K562 (cell line): Measurements from ENCODE around the gene ABCB9. TPM values are rescaled to one million over a fixed set of nuclear protein-coding genes. Genes with fewer than 3 reads are reported as not detected.

Source experiments
- CAMTA2 ChIP-seq: fragments of 250-450 bp; sonication (Bioruptor Pico); conservative IDR thresholded peaks from 2 replicates; pipeline ENCODE4 v1.5.1; 2022
- CHD4 ChIP-seq: fragments of 200-600 bp; sonication (generic); IDR thresholded peaks from 3 replicates; pipeline ENCODE4 v1.6.1; 2012; ENCODE audit warnings: low read depth, mild to moderate bottlenecking, mixed read lengths, low read length, inconsistent platforms; ENCODE audit not compliant: insufficient read depth, insufficient replicate concordance, poor library complexity, severe bottlenecking
- HCFC1 ChIP-seq: IDR thresholded peaks from 2 replicates; pipeline ENCODE4 v1.6.1; 2012; ENCODE audit warnings: low read depth, low read length, improper control_type of control experiment
- HDAC2 ChIP-seq: fragments of 450-650 bp; IDR thresholded peaks from 2 replicates; pipeline ENCODE4 v1.6.1; 2016; ENCODE audit warnings: mild to moderate bottlenecking
- MCM7 ChIP-seq, 2 experiments: fragments of 450-650 bp; IDR thresholded peaks; 2 replicates each; pipeline ENCODE4 v1.6.1; 2016 to 2018
- NCOA1 ChIP-seq: fragments of 450-650 bp; IDR thresholded peaks from 2 replicates; pipeline ENCODE4 v1.6.1; 2016; ENCODE audit warnings: low read depth
- NCOA2 ChIP-seq, 2 experiments: fragments of 450-650 bp; IDR thresholded peaks; 2 replicates each; pipeline ENCODE4 v1.6.1; 2018; ENCODE audit warnings: mild to moderate bottlenecking in 2 of 2, moderate library complexity in 1 of 2; ENCODE audit not compliant: partially characterized antibody in 2 of 2
- PHF20 ChIP-seq: fragments of 450-650 bp; IDR thresholded peaks from 2 replicates; pipeline ENCODE4 v1.6.1; 2018; ENCODE audit not compliant: partially characterized antibody
- PYGO2 ChIP-seq: fragments of 450-650 bp; IDR thresholded peaks from 2 replicates; pipeline ENCODE4 v1.6.1; 2016; ENCODE audit warnings: mild to moderate bottlenecking, missing genetic modification characterization, moderate library complexity, missing compliant biosample characterization
- SRSF9 ChIP-seq: fragments of 200-400 bp; formaldehyde crosslinking; IDR thresholded peaks from 2 replicates; pipeline ENCODE4 v1.6.1; 2017; ENCODE audit warnings: low read depth, low read length, borderline replicate concordance
- TBP ChIP-seq: optimal IDR thresholded peaks from 2 replicates; pipeline ENCODE3; 2011; ENCODE audit warnings: low read depth, low read length, improper control_type of control experiment
- THRB ChIP-seq: fragments of 450-650 bp; formaldehyde crosslinking; conservative IDR thresholded peaks from 2 replicates; pipeline ENCODE4 v1.4.0; 2022; ENCODE audit warnings: mild to moderate bottlenecking, missing genetic modification characterization
- YBX1 ChIP-seq: fragments of 450-650 bp; IDR thresholded peaks from 2 replicates; pipeline ENCODE4 v1.7.1; 2016; ENCODE audit warnings: mild to moderate bottlenecking
- ZBTB7A ChIP-seq: IDR thresholded peaks from 2 replicates; pipeline ENCODE4 v1.6.1; 2011; ENCODE audit warnings: low read depth, mild to moderate bottlenecking, low read length, moderate library complexity, borderline replicate concordance; ENCODE audit not compliant: control insufficient read depth
- ZC3H11A ChIP-seq: IDR thresholded peaks from 2 replicates; pipeline ENCODE4 v1.6.1; 2012; ENCODE audit warnings: low read depth, low read length, improper control_type of control experiment
- ZNF121 ChIP-seq: sonication (generic); formaldehyde crosslinking; conservative IDR thresholded peaks from 2 replicates; pipeline ENCODE4 v1.8.0; 2022; ENCODE audit warnings: missing genetic modification reagents
- ZNF124 ChIP-seq: sonication (generic); formaldehyde crosslinking; IDR thresholded peaks from 2 replicates; pipeline ENCODE4 v1.8.1; 2022; ENCODE audit warnings: missing genetic modification reagents
- ZNF212 ChIP-seq: fragments of 450-650 bp; formaldehyde crosslinking; IDR thresholded peaks from 2 replicates; pipeline ENCODE4 v1.4.0; 2020; ENCODE audit warnings: mild to moderate bottlenecking
- ZNF444 ChIP-seq: fragments of 250-450 bp; sonication (Bioruptor Pico); IDR thresholded peaks from 2 replicates; pipeline ENCODE4 v1.4.0; 2020; ENCODE audit warnings: mild to moderate bottlenecking, moderate library complexity
- ZNF717 ChIP-seq: fragments of 250-450 bp; sonication (Bioruptor Pico); IDR thresholded peaks from 2 replicates; pipeline ENCODE4 v1.5.0; 2021
- polyA plus RNA-seq, 8 experiments: library from polyadenylated mRNA; depleted of rRNA in 4 of 8; stranded (reverse) in 5 of 8; unstranded in 3 of 8; fragments of >200 nt; fragmentation: Nextera tagmentation in 2 of 8; fragmentation: Illumina TruSeq in 1 of 8; extraction: Ambion mirVana in 2 of 8; extraction: Trizol in 1 of 8; gene quantifications; 2 replicates each; pipeline versions ENCODE4 v1.2.1 to v1.2.3, GENCODE V29; 2011 to 2014; ENCODE audit warnings: inconsistent platforms in 1 of 8, missing spikeins in 1 of 8
- total RNA-seq, 7 experiments: library from RNA; depleted of rRNA in 6 of 7; stranded (reverse); fragments of >200 nt in 6 of 7; fragmentation: Illumina TruSeq in 2 of 7; extraction: Trizol in 2 of 7; gene quantifications; 2 replicates each; pipeline versions ENCODE4 v1.2.1 to v1.2.3, GENCODE V29; 2011 to 2021; ENCODE audit warnings: low replicate concordance in 1 of 7
- TF ChIP-seq, protein P1 (sequence below): conservative IDR thresholded peaks from 2 replicates; pipeline ENCODE4 v1.6.1; 2011; ENCODE audit warnings: low read depth, mild to moderate bottlenecking, low read length; ENCODE audit not compliant: control insufficient read depth
- TF ChIP-seq, protein P2 (sequence below): sonication (generic); formaldehyde crosslinking; IDR thresholded peaks from 2 replicates; pipeline ENCODE4 v1.8.0; 2022; ENCODE audit warnings: missing genetic modification reagents, mild to moderate bottlenecking, moderate library complexity, borderline replicate concordance
- TF ChIP-seq, protein P3 (sequence below): sonication (generic); formaldehyde crosslinking; IDR thresholded peaks from 2 replicates; pipeline ENCODE4 v1.9.0; 2022; ENCODE audit warnings: mild to moderate bottlenecking, missing genetic modification reagents

Gene ABCB9
- total and polyA plus RNA-seq, 9 of the 15 experiments (the other 6 are each of a cell fraction or from before 2014, with no cell fraction given) = 0.20 to 12.6 (median 6.2) TPM

- TF ChIP-seq CHD4 = no peak
- TF ChIP-seq, protein P1, sequence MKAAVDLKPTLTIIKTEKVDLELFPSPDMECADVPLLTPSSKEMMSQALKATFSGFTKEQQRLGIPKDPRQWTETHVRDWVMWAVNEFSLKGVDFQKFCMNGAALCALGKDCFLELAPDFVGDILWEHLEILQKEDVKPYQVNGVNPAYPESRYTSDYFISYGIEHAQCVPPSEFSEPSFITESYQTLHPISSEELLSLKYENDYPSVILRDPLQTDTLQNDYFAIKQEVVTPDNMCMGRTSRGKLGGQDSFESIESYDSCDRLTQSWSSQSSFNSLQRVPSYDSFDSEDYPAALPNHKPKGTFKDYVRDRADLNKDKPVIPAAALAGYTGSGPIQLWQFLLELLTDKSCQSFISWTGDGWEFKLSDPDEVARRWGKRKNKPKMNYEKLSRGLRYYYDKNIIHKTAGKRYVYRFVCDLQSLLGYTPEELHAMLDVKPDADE = no peak
- TF ChIP-seq SRSF9 = no peak
- peak; percentile 61; the same call in 1 of the 2 replicates for TF ChIP-seq NCOA1
- peak; percentile 90 for TF ChIP-seq THRB (CRISPR knock-in tag)
- no peak for TF ChIP-seq ZNF444
- 0 out of 2 replicates have a peak, but pooled peaks have one; percentile 57 for TF ChIP-seq ZC3H11A
- TF ChIP-seq, protein P2, sequence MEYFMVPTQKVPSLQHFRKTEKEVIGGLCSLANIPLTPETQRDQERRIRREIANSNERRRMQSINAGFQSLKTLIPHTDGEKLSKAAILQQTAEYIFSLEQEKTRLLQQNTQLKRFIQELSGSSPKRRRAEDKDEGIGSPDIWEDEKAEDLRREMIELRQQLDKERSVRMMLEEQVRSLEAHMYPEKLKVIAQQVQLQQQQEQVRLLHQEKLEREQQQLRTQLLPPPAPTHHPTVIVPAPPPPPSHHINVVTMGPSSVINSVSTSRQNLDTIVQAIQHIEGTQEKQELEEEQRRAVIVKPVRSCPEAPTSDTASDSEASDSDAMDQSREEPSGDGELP (CRISPR knock-in tag) = 0 out of 2 replicates have a peak, but pooled peaks have one; percentile 67
- no peak for TF ChIP-seq NCOA2 (IDR thresholded peaks at IDR 0.05; ENCODE audit: partially characterized antibody in 2 of 2)
- TF ChIP-seq MCM7 (IDR thresholded peaks at IDR 0.05) = no peak
- TF ChIP-seq TBP = peak; percentile 57
- peak; percentile 14; the same call in 1 of the 2 replicates for TF ChIP-seq ZNF212 (CRISPR knock-in tag)
- 0 out of 2 replicates have a peak, but pooled peaks have one; percentile 52 for TF ChIP-seq ZBTB7A
- no peak for TF ChIP-seq ZNF124 (CRISPR knock-in tag)
- 0 out of 2 replicates have a peak, but pooled peaks have one; percentile 62 for TF ChIP-seq CAMTA2 (CRISPR knock-in tag)
- TF ChIP-seq PYGO2 (tag) = no peak
- TF ChIP-seq ZNF121 = no peak
- TF ChIP-seq YBX1 = no peak
- TF ChIP-seq HDAC2 = no peak
- TF ChIP-seq PHF20 = peak; percentile 74
- TF ChIP-seq HCFC1 = peak; percentile 76
- TF ChIP-seq, protein P3, sequence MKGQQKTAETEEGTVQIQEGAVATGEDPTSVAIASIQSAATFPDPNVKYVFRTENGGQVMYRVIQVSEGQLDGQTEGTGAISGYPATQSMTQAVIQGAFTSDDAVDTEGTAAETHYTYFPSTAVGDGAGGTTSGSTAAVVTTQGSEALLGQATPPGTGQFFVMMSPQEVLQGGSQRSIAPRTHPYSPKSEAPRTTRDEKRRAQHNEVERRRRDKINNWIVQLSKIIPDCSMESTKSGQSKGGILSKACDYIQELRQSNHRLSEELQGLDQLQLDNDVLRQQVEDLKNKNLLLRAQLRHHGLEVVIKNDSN (CRISPR knock-in tag) = no peak
- TF ChIP-seq ZNF717 (CRISPR knock-in tag) = 0 out of 2 replicates have a peak, but pooled peaks have one; percentile 61
Observed at GRCh38 chr12:122980183-122981035, 14.1 kb upstream of the ABCB9 start, which contains the start of gene ARL6IP4 (continued).
